Ammon's horn (tissue), 1 donor: ENCODE measurements around the gene PCDHGB7.
A peak's percentile ranks its signal among the peaks of the same experiment; 100 is the strongest.
"Not testable (repeated sequence)": the region's sequence is repeated elsewhere in the genome, so short reads cannot be mapped to it uniquely, and the experiment has no call there.

ENCODE experiments used
- DNase-seq: peaks from one replicate; pipeline ENCODE4 v3.0.0-alpha.2; 2016; ENCODE audit warnings: low spot score

Gene PCDHGB7

DNA sequence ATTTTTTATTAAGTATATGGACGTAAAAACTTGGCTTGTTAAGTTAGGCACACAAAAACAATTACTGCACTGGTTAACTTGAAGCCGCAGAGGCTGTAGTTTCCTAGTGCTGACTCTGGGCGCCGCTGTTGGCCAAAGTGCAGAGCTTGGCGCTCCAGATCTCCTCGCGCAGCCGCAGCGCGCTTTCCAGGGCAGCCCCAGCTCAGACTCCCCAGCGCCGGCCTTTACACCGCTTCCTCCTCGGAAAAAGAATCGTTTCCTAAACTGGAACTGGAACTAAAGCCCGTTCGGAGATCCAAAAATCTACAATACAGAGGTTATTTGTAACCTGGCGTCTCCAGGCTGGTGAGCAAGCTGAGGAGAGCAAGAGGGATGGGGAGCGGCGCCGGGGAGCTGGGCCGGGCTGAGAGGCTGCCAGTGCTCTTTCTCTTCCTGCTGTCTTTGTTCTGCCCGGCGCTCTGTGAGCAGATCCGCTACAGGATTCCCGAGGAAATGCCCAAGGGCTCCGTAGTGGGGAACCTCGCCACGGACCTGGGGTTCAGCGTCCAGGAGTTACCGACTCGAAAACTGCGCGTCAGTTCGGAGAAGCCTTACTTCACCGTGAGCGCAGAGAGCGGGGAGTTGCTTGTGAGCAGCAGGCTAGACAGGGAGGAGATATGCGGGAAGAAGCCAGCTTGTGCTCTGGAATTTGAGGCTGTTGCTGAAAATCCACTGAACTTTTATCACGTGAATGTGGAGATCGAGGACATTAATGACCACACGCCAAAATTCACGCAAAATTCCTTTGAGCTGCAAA lies 19.5 kb upstream of the PCDHGB7 start, which contains the start of gene PCDHGB5:
Gene PCDHGB5 (plus strand): TSS at position 192 of the 796 bp plus-strand sequence. CDS start 181 bp downstream, at position 373.
- DNase-seq, result not testable (repeated sequence)

DNA sequence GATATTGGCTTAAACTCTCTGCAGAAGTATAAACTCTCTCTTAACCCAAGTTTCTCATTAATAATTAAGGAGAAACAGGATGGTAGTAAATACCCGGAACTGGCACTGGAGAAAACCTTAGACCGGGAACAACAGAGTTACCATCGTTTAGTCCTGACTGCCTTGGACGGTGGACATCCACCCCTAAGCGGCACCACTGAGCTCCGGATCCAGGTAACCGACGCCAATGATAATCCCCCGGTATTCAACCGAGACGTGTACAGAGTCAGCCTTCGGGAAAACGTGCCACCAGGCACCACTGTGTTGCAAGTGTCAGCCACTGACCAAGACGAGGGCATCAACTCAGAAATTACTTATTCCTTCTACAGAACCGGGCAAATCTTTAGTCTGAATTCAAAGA lies 18.9 kb upstream of the PCDHGB7 start:
- no peak for DNase-seq

DNA sequence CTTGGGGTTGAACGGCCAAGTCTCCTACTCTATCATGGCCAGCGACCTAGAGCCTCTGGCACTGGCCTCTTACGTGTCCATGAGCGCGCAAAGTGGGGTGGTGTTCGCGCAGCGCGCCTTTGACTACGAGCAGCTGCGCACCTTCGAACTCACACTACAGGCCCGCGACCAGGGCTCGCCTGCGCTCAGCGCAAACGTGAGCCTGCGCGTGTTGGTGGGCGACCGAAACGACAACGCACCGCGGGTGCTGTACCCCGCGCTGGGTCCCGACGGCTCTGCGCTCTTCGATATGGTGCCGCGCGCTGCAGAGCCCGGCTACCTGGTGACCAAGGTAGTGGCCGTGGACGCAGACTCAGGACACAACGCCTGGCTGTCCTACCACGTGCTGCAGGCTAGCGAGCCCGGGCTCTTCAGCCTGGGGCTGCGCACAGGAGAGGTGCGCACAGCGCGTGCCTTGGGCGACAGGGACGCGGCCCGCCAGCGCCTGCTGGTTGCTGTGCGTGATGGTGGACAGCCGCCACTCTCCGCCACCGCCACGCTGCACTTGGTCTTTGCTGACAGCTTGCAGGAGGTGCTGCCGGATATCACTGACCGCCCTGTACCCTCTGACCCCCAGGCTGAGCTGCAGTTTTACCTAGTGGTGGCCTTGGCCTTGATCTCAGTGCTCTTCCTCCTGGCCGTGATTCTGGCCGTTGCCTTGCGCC lies 17.8 kb upstream of the PCDHGB7 start:
- no peak for DNase-seq

DNA sequence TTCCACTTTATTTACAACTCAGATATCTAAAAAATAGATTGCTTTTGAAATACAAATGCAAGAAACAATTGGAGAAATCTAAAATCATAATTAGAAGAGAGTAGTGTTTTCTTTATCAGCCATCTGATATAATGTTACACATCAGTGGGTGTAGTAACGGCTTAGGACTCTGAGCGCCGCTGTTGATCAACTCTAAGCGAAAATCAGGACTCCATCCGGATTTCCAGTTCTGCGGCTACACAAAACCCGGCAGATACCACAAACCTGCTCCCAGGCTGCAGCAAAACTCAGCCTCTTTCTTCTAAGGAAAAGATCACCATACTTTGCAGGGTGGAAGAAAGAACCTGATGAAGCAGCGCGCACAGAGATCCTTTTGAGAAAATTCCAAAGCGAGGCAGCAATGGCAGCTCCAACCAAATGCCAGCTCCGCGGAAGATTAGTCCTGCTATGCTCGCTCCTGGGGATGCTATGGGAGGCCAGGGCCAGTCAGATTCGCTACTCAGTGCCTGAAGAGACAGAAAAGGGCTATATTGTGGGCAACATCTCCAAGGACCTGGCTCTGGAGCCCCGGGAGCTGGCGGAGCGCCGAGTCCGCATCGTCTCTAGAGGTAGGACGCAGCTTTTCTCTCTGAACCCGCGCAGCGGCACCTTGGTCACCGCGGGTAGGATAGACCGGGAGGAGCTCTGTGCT lies 14.8 kb upstream of the PCDHGB7 start, which contains the start of gene PCDHGA9:
Gene PCDHGA9 (plus strand): TSS at position 226 of the 691 bp plus-strand sequence. CDS start 175 bp downstream, at position 401.
- peak; percentile 11 for DNase-seq

DNA sequence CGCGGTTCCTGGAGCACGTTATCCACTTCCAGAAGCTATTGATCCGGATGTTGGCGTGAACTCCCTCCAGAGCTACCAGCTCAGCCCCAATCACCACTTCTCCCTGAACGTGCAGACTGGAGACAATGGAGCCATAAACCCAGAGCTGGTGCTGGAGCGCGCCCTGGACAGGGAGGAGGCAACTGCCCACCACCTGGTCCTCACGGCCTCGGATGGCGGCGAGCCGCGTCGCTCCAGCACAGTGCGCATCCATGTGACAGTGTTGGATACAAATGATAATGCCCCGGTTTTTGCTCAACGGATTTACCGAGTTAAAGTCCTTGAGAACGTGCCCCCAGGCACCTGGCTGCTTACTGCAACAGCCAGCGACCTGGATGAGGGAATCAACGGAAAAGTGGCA lies 14.1 kb upstream of the PCDHGB7 start:
- no peak for DNase-seq

- DNase-seq, result not testable (repeated sequence)
These were observed 9.5 kb upstream of the PCDHGB7 start, which contains the start of gene PCDHGB6 for GRCh38 chr5:141407790-141408505. TSS of gene PCDHGB6 (plus strand) at chr5:141408021. CDS start at chr5:141408203, 182 bp downstream.

GRCh38 chr5:141409598-141410306 lies 7.7 kb upstream of the PCDHGB7 start:
- no peak for DNase-seq

DNA sequence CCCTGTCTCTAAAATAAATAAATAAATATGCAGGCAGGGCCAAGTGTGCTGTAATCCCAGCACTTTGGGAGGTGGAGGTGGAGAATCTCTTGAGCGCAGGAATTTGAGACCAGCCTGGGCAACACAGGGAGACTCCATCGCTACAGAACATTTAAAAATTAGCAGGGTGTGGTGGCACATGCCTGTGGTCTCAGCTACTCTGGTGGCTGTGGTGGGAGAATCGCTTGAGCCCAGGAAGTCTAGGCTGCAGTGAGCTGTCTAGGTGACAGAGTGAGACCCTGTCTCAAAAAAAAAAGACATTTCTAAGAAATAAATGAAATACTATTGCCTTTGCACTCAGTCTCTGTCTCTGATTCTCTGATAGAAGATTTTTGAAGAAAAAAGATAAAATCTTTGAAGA lies 5.9 kb upstream of the PCDHGB7 start:
- DNase-seq, result no peak

GRCh38 chr5:141412854-141413539 lies 4.5 kb upstream of the PCDHGB7 start, which contains the start of gene PCDHGA10:
TSS of gene PCDHGA10 (plus strand) at chr5:141412987. CDS start at chr5:141413176, 189 bp downstream.
- no peak for DNase-seq

GRCh38 chr5:141413540-141414069 lies 3.9 kb upstream of the PCDHGB7 start:
- DNase-seq, result no peak

GRCh38 chr5:141414548-141415274 lies 2.8 kb upstream of the PCDHGB7 start:
- DNase-seq, result not testable (repeated sequence)

DNA sequence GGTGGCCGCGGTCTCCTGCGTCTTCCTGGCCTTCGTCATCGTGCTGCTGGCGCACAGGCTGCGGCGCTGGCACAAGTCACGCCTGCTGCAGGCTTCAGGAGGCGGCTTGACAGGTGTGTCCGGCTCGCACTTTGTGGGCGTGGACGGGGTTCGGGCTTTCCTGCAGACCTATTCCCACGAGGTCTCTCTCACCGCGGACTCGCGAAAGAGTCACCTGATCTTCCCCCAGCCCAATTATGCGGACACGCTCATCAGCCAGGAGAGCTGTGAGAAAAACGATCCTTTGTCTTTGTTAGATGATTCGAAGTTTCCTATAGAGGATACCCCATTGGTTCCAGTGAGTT lies 2.2 kb upstream of the PCDHGB7 start:
- not testable (repeated sequence) for DNase-seq

DNA sequence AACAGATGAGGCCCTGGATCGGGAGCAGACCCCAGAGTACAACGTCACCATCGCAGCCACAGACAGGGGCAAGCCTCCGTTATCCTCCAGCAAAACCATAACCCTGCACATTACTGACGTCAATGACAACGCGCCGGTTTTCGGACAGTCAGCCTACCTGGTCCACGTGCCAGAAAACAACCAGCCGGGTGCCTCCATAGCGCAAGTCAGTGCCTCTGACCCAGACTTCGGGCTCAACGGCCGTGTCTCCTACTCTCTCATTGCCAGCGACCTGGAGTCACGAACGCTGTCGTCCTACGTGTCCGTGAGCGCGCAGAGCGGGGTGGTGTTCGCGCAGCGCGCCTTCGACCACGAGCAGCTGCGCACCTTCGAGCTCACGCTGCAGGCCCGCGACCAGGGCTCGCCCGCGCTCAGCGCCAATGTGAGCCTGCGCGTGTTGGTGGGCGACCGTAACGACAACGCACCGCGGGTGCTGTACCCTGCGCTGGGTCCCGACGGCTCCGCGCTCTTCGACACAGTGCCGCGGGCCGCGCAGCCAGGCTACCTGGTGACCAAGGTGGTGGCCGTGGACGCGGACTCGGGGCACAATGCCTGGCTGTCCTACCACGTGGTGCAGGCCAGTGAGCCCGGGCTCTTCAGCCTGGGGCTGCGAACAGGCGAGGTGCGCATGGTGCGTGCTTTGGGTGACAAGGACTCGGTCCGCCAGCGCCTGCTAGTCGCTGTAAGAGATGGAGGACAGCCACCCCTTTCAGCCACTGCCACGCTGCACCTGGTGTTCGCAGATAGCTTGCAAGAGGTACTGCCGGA lies 1.8 kb downstream of the PCDHGB7 start:
- DNase-seq, result no peak

- DNase-seq, result no peak
These were observed 3.5 kb downstream of the PCDHGB7 start, which contains the start of gene PCDHGA11 for GRCh38 chr5:141420855-141421488. TSS of gene PCDHGA11 (plus strand) at chr5:141421051. CDS start at chr5:141421228, 177 bp downstream.

GRCh38 chr5:141421489-141421855 lies 4.0 kb downstream of the PCDHGB7 start:
- no peak for DNase-seq

DNA sequence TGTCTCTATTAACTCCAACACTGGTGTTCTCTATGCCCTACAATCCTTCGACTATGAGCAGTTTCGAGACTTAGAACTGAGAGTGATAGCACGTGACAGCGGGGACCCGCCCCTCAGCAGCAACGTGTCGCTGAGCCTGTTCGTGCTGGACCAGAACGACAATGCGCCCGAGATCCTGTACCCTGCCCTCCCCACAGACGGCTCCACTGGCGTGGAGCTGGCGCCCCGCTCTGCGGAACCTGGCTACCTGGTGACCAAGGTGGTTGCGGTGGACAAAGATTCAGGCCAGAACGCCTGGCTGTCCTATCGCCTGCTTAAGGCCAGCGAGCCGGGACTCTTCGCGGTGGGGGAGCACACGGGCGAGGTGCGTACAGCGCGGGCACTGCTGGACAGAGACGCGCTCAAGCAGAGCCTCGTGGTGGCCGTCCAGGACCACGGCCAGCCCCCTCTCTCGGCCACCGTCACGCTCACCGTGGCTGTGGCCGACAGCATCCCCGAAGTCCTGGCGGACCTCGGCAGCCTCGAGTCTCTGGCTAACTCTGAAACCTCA lies 5.3 kb downstream of the PCDHGB7 start:
- DNase-seq, result no peak

DNA sequence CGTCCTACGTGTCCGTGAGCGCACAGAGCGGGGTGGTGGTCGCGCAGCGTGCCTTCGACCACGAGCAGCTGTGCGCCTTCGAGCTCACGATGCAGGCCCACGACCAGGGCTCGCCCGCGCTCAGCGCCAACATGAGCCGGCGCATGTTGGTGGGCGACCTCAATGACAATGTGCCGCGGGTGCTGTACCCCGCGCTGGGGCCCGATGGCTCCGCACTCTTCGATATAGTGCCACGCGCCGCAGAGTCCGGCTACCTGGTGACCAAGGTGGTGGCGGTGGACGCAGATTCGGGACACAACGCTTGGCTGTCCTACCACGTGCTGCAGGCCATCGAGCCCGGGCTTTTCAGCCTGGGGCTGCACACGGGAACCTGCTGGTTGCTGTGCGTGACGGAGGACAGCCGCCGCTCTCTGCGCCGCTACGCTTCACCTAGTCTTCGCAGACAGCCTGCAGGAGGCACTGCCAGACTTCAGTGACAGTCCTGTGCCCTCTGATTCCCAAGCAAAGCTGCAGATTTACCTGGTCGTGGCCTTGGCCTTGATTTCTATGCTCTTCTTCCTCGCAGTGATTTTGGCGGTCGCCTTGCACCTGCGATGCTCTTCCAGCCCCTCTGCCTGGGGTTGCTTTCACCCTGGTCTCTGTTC lies 10.4 kb downstream of the PCDHGB7 start:
- no peak for DNase-seq
